Stimulated activated CD4-positive, alpha-beta T cell treated with anti-CD3 and anti-CD28 coated beads, Interleukin-2, amount 100 ng/mL, for 4 hours (primary cell): Measurements from ENCODE around the gene SPATA20.
A peak's percentile ranks its signal among the peaks of the same experiment; 100 is the strongest.

Experiments
- DNase-seq: peaks from one replicate; pipeline ENCODE4 v3.0.0-alpha.2; 2020; ENCODE audit warnings: low read depth

The SPATA20 gene

GRCh38 chr17:50540560-50541401 is 6.2 kb upstream of the SPATA20 start:
- DNase-seq = no peak

DNA sequence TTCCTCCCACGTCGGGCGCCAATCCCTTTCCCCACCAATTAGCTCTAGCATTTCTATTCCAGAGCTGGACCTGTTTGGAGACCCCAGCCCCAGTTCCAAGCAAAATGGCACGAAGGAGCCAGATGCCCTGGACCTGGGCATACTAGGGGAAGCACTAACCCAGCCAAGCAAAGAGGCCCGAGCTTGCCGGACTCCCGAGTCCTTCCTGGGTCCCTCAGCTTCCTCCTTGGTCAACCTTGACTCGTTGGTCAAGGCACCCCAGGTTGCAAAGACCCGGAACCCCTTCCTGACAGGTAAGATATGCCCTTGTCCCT is 5.6 kb upstream of the SPATA20 start:
- DNase-seq = no peak

- peak; percentile 76 for DNase-seq
Observed at GRCh38 chr17:50541716-50542688, 5.0 kb upstream of the SPATA20 start.

GRCh38 chr17:50542795-50543774 is 3.9 kb upstream of the SPATA20 start:
- no peak for DNase-seq

DNA sequence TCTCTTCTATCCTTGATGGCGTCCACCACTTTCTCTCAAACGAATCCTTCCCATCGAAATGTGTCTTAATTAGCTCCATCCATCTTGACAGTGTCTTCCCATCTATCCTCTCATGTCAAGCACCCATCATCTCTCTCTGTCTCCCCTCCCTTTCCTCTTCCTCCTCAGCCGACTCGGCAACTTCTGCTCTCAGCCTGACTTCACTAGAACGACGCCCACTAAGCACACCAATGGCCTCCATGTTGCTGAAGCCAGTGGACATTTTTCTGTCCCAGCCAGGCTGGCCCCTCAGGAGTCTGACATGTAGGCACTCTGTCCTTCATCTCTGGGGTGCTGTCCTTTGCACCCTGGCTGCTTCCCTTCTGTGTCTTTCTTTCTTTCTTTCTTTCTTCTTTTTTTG is 2.5 kb upstream of the SPATA20 start:
- no peak for DNase-seq

DNA sequence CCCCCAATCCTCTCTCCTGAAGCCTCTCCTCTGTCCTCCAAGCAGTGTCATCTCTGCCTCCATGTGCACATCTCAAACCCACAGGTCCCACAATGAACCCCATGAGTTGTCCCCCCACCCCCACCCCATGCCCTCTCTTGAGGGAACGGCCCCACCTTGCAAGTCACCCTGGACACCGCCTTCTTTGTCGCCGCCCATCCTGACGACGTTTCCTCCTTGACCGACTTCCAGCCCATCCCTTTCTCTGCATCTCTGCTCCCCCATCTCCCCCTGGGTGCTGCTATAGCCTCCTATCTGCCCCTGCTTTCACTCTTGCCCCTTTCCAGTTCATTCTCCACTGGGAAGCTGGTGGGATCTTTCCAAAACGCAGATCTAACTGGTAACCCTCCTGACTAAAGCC is 1.7 kb upstream of the SPATA20 start:
- DNase-seq = no peak

- DNase-seq = no peak
Observed at GRCh38 chr17:50546701-50547034, 306 bp upstream of the SPATA20 start.

- DNase-seq = no peak
Observed at GRCh38 chr17:50547736-50548083, 736 bp downstream of the SPATA20 start.

GRCh38 chr17:50548831-50549230 is 1.9 kb downstream of the SPATA20 start:
- DNase-seq = no peak

GRCh38 chr17:50549256-50549941 is 2.4 kb downstream of the SPATA20 start:
- no peak for DNase-seq

DNA sequence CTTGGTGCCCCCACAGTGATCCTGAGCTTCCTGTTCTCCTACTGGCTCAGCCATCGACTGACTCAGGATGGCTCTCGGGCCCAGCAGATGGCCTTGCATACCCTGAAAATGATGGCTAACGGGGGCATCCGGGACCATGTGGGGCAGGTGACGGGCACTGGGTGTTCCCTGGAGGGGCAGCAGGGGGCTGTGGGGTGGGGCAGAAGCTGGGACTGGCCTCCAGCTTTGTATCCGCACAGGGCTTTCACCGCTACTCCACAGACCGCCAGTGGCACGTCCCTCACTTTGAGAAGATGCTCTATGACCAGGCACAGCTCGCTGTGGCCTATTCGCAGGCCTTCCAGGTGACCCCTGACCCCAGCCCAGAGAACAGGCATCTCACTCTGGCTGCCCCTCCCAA is 3.0 kb downstream of the SPATA20 start:
- no peak for DNase-seq

GRCh38 chr17:50550661-50551432 is 3.9 kb downstream of the SPATA20 start:
- no peak for DNase-seq

GRCh38 chr17:50551433-50551815 is 4.5 kb downstream of the SPATA20 start:
- DNase-seq = no peak

DNA sequence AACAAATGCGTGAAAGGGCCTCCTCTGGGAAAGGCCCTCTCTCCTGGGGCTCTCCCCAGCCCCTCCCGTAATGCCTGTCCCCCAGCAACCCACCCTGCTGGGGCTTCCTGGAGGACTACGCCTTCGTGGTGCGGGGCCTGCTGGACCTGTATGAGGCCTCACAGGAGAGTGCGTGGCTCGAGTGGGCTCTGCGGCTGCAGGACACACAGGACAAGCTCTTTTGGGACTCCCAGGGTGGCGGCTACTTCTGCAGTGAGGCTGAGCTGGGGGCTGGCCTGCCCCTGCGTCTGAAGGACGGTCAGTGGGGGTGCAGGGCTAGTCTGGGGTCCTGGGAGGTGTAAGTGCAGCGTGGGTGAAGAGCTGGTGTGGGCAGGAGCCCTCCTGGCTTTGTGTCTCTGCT is 4.9 kb downstream of the SPATA20 start:
- no peak for DNase-seq

- no peak for DNase-seq
Observed at GRCh38 chr17:50554201-50554600, 7.2 kb downstream of the SPATA20 start.

DNA sequence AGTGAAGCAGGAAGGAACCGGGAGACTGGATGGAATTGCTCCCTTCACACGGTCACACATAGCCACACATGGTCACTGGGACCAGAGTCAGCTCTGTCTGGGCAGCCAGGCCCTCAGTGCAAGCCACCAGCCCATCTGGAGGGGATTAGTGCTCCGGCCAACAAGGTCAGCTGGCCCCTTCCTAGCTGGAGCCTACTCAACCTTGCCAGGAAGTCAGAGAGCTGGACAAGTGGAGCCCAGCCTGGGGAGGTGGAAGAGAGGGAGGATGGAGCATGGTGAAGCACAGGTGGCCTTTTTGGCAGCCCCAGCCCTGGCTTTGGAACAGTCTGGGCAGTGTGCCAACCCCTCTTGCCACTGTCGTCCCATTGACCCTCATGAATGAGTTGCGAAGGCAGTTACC is 9.8 kb downstream of the SPATA20 start:
- no peak for DNase-seq

GRCh38 chr17:50557630-50558029 is 10.7 kb downstream of the SPATA20 start:
- DNase-seq = no peak

DNA sequence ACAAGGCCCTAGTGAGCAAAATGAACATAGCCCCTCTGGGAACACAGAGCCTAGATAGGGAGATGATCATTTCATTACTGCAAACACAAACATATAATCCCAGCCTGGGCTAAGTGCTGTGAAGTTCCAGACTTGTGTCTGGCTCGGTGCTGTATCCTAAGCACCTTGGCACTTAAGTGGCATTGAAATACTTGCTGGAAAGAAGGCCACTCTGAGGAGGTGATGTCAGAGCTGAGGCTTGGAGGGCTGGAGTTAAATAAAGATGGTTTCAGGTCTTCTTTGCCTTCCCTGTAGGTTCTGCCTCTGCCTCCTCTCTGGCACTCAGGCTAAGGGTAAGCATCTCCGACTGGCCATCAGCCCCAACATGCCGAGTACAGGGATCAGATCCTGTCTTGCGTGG is 11.1 kb downstream of the SPATA20 start:
- DNase-seq = no peak

DNA sequence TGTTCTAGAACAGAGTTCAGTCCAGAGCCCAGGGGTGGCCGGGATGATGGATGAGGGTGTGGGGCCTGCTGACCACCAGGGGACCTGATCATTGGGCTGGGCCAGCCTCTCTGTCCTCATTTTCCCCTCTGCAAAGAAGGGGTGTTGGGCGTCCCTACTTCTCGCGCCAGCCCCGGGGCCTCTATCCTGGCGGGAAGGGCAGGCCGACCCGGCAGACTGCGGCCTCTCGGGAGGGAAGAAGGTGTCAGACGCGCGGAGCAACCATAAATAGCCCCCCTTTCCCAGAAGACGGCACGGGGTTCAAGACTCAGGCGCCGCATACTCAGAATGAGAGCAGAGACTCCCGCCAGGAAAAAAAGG is 11.6 kb downstream of the SPATA20 start:
- no peak for DNase-seq

- DNase-seq = no peak
Observed at GRCh38 chr17:50558941-50559614, 12.1 kb downstream of the SPATA20 start.
